ENCODE data around the gene STAT3. TPM values are rescaled to one million over a fixed set of nuclear protein-coding genes. Genes with fewer than 3 reads are reported as not detected.

The STAT3 gene
- total and polyA plus RNA-seq, 2 of the 13 experiments (the other 11 are each of a cell fraction or from before 2014, with no cell fraction given) = 61.8 to 62.4 TPM

DNA sequence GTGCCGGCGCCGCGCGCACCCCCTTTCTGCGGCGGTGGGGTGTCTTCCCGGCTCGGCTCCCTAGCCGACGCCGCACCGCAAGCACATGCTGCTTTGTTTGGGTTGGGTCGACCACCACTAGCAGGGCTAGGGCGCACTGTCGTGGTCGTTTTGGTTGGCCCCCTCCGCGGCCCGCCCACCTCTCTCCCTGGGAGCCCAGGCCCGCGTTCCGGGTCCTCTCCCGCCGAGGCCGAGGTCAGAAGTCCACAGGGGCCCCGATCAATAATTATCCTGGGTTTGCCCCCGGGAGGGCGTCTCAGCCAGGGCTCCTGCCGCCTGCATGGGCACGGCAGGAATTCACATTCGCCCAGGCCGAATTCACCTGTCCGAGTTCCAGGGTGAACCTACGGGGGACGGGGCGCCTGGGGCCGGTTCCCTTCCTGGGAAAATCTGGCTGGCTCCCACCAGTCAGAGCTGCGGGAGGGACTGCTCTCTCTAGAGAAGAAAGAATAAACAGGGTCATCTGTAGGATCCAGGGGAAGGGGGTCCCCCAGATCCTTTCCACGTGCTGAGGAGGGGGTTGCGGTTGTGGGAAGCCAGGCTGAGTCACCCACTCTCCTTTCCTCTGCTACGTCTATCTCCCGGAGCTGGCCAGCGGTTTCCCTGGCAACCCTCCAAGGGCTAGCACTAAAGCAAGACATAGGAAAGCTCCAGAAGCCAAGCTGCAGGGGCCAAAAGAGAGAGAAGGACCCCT, 111.5 kb downstream of the STAT3 start (continued):
- TF ChIP-seq KLF16 (CRISPR knock-in tag; IDR thresholded peaks at IDR 0.05) (peak in 1 of 2 experiments; percentile 88; a peak in 2 of 4 replicates), GMEB1 (CRISPR knock-in tag; IDR thresholded peaks at IDR 0.05; ENCODE audit: borderline replicate concordance) (peak; percentile 58; the same call in 1 of the 2 replicates), ZFAT (CRISPR knock-in tag; conservative IDR thresholded peaks at IDR 0.05) (no peak), NR3C1 (CRISPR knock-in tag; IDR thresholded peaks at IDR 0.05) (no peak), ZBTB20 (CRISPR knock-in tag; IDR thresholded peaks at IDR 0.05; ENCODE audit: borderline replicate concordance, low read depth) (peak; percentile 60; the same call in 1 of the 2 replicates), ZNF7 (CRISPR knock-in tag; IDR thresholded peaks at IDR 0.05) (0 out of 2 replicates have a peak, but pooled peaks have one; percentile 1), SMARCE1 (IDR thresholded peaks at IDR 0.05; ENCODE audit: borderline replicate concordance) (no peak), TAF15 (IDR thresholded peaks at IDR 0.05; ENCODE audit: low read depth, low read length, poor library complexity, severe bottlenecking) (no peak), ZNF33A (CRISPR knock-in tag; IDR thresholded peaks at IDR 0.05; ENCODE audit: borderline replicate concordance) (0 out of 2 replicates have a peak, but pooled peaks have one; percentile 78), E2F1 (CRISPR knock-in tag; IDR thresholded peaks at IDR 0.05) (peak; percentile 98), ZNF747 (CRISPR knock-in tag; IDR thresholded peaks at IDR 0.05; ENCODE audit: borderline replicate concordance) (no peak), RFXANK (CRISPR knock-in tag; IDR thresholded peaks at IDR 0.05) (no peak), REPIN1 (CRISPR knock-in tag; IDR thresholded peaks at IDR 0.05; ENCODE audit: borderline replicate concordance, low read depth) (peak; percentile 21; the same call in 1 of the 2 replicates), ZNF619 (CRISPR knock-in tag; IDR thresholded peaks at IDR 0.05) (peak; percentile 43; the same call in 1 of the 2 replicates), SRSF4 (IDR thresholded peaks at IDR 0.05; ENCODE audit: low read depth, low read length, poor library complexity, severe bottlenecking) (no peak), MED13 (CRISPR knock-in tag; IDR thresholded peaks at IDR 0.05) (peak; percentile 68; the same call in 1 of the 2 replicates), PHF21A (CRISPR knock-in tag; IDR thresholded peaks at IDR 0.05) (peak; percentile 94), ZBTB25 (CRISPR knock-in tag; IDR thresholded peaks at IDR 0.05) (peak; percentile 83; the same call in 1 of the 2 replicates), ZMAT3 (CRISPR knock-in tag; conservative IDR thresholded peaks at IDR 0.05) (peak; percentile 81), ZBTB42 (CRISPR knock-in tag; IDR thresholded peaks at IDR 0.05) (no peak), KAT2B (IDR thresholded peaks at IDR 0.05; ENCODE audit: borderline replicate concordance, low read depth, low read length) (0 out of 2 replicates have a peak, but pooled peaks have one; percentile 18), ZMYM3 (CRISPR knock-in tag; IDR thresholded peaks at IDR 0.05) (peak; percentile 74), MEIS1 (CRISPR knock-in tag; IDR thresholded peaks at IDR 0.05; ENCODE audit: borderline replicate concordance) (peak; percentile 94)
- TF ChIP-seq, protein P1, sequence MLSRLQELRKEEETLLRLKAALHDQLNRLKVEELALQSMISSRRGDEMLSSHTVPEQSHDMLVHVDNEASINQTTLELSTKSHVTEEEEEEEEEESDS (CRISPR knock-in tag; IDR thresholded peaks at IDR 0.05; ENCODE audit: borderline replicate concordance) = 0 out of 2 replicates have a peak, but pooled peaks have one; percentile 71
- TF ChIP-seq, protein P2, sequence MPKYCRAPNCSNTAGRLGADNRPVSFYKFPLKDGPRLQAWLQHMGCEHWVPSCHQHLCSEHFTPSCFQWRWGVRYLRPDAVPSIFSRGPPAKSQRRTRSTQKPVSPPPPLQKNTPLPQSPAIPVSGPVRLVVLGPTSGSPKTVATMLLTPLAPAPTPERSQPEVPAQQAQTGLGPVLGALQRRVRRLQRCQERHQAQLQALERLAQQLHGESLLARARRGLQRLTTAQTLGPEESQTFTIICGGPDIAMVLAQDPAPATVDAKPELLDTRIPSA (CRISPR knock-in tag; IDR thresholded peaks at IDR 0.05; ENCODE audit: borderline replicate concordance) = no peak
